ENCODE data around the gene SLC37A3. TPM values are rescaled to one million over a fixed set of nuclear protein-coding genes. Genes with fewer than 3 reads are reported as not detected.
A peak's percentile ranks its signal among the peaks of the same experiment; 100 is the strongest.

Gene SLC37A3
- total RNA-seq, result 10 to 100 TPM; 47.5 to 55.5 TPM

DNA sequence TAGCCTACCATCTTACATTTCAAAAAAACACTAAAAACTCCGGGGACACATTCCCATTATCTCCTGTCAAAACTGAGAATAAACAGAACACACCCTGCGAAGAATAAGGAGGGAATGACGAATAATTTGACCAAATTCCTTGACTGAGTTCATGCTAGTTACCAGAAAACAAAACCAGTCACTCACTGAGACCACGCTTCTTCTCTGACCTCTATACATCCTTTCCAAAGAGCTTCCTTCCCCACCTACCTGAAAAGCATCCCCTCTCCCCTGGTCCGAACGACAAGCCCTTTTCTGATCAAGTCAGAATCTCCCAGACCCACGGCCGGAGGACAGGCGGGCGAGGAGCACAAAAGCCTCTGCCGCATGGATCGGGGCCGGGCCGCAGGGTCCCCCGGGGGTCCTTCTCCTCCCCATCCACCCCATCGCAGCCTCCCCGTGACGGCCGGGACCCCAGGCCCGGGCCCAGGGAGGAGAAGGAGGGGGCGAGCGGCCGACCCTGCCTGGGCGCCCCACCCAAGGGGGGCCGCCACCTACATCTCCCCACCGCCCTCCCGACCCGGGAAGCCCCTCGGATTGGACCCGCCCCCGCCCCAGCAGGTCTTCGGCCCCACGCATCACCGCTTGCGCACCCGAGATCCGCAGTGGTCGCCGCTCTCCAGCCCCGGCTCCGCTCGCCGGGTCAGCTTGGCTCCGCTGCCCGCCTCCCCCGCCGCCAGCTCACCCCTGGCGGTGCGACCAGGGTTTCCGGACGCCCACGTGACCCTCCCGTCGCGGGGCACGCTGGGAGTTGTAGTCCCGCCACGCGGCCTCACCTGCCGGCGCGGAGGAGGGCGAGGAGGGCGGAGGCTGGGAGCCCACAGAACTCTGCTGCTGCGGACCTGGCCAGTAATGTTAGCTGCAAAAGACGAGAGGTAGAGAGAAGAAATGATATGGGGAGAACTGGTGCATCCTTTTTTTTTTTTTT lies at the start of gene SLC37A3:
TSS of gene SLC37A3 (minus strand) at position 747 of the 967 bp plus-strand sequence. CDS start 16,004 bp downstream, outside the sequence.
- ChIA-PET CTCF (interaction anchor here (0.8 to 1.1 kb wide), 2 partner anchors 11 to 47 kb away, joined by 3 to 4 read pairs; no protein-coding TSS in a partner anchor), POLR2A (interaction anchor here (0.6 to 2.4 kb wide), 5 partner anchors 18 to 1633 kb away, joined by 3 to 13 read pairs (median 4); no protein-coding TSS in a partner anchor)
- H3K27ac Mint-ChIP-seq, result peak within 1 kb of the TSS; percentile 91
- peak; percentile 86 for ATAC-seq
- intact Hi-C loops (cut with DNase I, micrococcal nuclease), result loop anchor here in 1 of 2 experiments (1.0 to 10.0 kb wide), 6 partner anchors 22 to 1157 kb away; partner anchors contain the start of genes AGK, MKRN1, MRPS33 and NDUFB2
- peak; percentile 94 for DNase-seq
- no peaks in the 10 kb centered on the region for H3K9me3 Mint-ChIP-seq (ENCODE audit: low read depth)
- H3K4me3 Mint-ChIP-seq, result peak within 1 kb of the TSS; percentile 88
- H3K27me3 Mint-ChIP-seq, result no peaks in the 10 kb centered on the region
- H3K36me3 Mint-ChIP-seq (ENCODE audit: low read depth), result peaks cover 10% of the 10 kb centered on the region
- H3K4me1 Mint-ChIP-seq, result peaks cover 37% of the 10 kb centered on the region

- Mint-ChIP-seq H3K4me3 (no peak overlapping the region), H3K9me3 (ENCODE audit: low read depth) (no peaks in the 10 kb centered on the region), H3K4me1 (peaks cover 18% of the 10 kb centered on the region), H3K36me3 (ENCODE audit: low read depth) (peaks cover 3% of the 10 kb centered on the region), H3K27ac (no peak overlapping the region), H3K27me3 (no peaks in the 10 kb centered on the region)
- DNase-seq (no peak), ATAC-seq (no peak)
- intact Hi-C loops (cut with DNase I, micrococcal nuclease), result no loop called here
- ChIA-PET POLR2A (no interaction called here), CTCF (interaction anchor here (1.1 kb wide), 2 partner anchors 30 to 72 kb away, joined by 3 to 6 read pairs; no protein-coding TSS in a partner anchor)
Measured at GRCh38 chr7:140447841-140448240, 49.5 kb upstream of the SLC37A3 start.

- Mint-ChIP-seq H3K27me3 (no peaks in the 10 kb centered on the region), H3K36me3 (ENCODE audit: low read depth) (no peaks in the 10 kb centered on the region), H3K27ac (no peak overlapping the region), H3K4me3 (no peak overlapping the region), H3K9me3 (ENCODE audit: low read depth) (no peaks in the 10 kb centered on the region), H3K4me1 (peaks cover 14% of the 10 kb centered on the region)
- intact Hi-C loops (cut with DNase I, micrococcal nuclease), result no loop called here
- ChIA-PET CTCF (interaction anchor here (1.1 kb wide), 1 partner anchor 70 kb away, joined by 3 read pairs; no protein-coding TSS in a partner anchor), POLR2A (no interaction called here)
- ATAC-seq (no peak), DNase-seq (no peak)
Measured at GRCh38 chr7:140446467-140446866, 48.1 kb upstream of the SLC37A3 start.

DNA sequence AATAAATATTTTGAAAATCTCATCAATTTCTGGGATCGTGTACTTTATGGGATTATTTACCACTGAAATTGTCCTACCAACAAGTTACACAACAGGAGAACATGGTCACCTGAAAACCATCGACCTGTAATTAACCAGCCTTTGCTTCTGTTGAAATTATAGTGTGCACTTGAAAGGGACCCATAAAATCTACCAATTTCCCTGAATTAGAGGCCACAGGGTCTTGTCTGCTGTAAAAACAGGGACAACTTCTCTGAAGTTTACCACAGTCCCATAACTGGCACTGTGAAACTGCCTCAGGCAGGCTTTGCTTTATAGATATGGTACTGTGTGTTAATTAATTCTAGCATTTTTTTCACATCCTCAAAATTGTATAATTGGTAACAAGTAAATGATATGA lies 43.2 kb upstream of the SLC37A3 start:
- no peaks in the 10 kb centered on the region for H3K27me3 Mint-ChIP-seq
- H3K36me3 Mint-ChIP-seq (ENCODE audit: low read depth), result no peaks in the 10 kb centered on the region
- no peak overlapping the region for H3K27ac Mint-ChIP-seq
- no peak overlapping the region for H3K4me3 Mint-ChIP-seq
- ATAC-seq (no peak), DNase-seq (no peak)
- POLR2A ChIA-PET, result no interaction called here
- H3K9me3 Mint-ChIP-seq (ENCODE audit: low read depth), result no peaks in the 10 kb centered on the region
- CTCF ChIA-PET, result no interaction called here
- peaks cover 10% of the 10 kb centered on the region for H3K4me1 Mint-ChIP-seq
- intact Hi-C loops (cut with DNase I, micrococcal nuclease), result loop anchor here in 1 of 2 experiments (5.0 kb wide), 1 partner anchor 84 kb away; no protein-coding TSS in a partner anchor

DNA sequence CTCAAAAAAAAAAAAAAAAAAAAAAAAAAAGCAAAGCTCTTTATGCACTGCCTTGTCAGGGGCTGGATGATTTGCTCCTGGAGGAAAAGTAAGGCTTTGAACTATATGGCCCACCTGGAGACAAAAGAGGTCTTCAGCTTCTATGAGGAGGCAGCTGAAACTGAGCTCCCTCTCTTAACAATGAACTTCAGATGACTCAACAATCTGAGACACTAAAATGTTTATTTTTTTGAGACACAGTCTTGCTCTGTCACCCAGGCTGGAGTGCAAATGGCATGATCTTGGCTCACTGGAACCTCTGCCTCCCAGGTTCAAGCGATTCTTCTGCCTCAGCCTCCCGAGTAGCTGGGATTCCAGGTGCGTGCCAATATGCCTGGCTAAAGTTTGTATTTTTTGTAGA lies 42.3 kb upstream of the SLC37A3 start:
- no peak overlapping the region for H3K27ac Mint-ChIP-seq
- H3K9me3 Mint-ChIP-seq (ENCODE audit: low read depth), result no peaks in the 10 kb centered on the region
- ATAC-seq (no peak), DNase-seq (no peak)
- peaks cover 2% of the 10 kb centered on the region for H3K27me3 Mint-ChIP-seq
- H3K36me3 Mint-ChIP-seq (ENCODE audit: low read depth), result no peaks in the 10 kb centered on the region
- peaks cover 10% of the 10 kb centered on the region for H3K4me1 Mint-ChIP-seq
- ChIA-PET POLR2A (interaction anchor here (1.3 kb wide), 1 partner anchor 81 kb away, joined by 3 read pairs; no protein-coding TSS in a partner anchor), CTCF (interaction anchor here (0.9 to 1.4 kb wide), 2 partner anchors 22 to 52 kb away, joined by 3 to 5 read pairs; no protein-coding TSS in a partner anchor)
- no peak overlapping the region for H3K4me3 Mint-ChIP-seq
- intact Hi-C loops (cut with DNase I, micrococcal nuclease), result loop anchor here in 1 of 2 experiments (5.0 kb wide), 1 partner anchor 83 kb away; no protein-coding TSS in a partner anchor

DNA sequence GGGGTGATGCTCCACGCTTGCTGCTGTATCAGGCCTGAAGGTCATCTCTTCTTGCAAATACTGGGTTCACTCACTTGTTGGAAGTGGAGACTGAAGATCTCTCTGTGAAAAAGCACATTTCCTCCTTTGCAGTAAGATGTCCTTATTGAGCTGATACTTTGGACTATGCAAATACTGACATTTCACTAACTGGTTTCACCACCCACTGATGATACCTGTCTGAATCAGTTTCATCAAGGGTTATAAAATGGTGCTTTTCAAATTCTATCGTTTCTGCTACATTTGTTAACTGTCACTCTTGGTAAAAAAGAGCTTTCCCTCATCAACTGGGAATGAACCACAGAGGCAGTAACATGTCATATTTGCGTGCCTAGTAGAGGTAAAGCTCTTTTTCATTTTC lies 41.0 kb upstream of the SLC37A3 start:
- DNase-seq, result no peak
- Mint-ChIP-seq H3K27me3 (peaks cover 2% of the 10 kb centered on the region), H3K4me1 (peaks cover 10% of the 10 kb centered on the region), H3K36me3 (ENCODE audit: low read depth) (no peaks in the 10 kb centered on the region), H3K4me3 (no peak overlapping the region), H3K9me3 (ENCODE audit: low read depth) (no peaks in the 10 kb centered on the region), H3K27ac (peak overlapping the region; percentile 77)
- intact Hi-C loops (cut with DNase I, micrococcal nuclease), result loop anchor here in 1 of 2 experiments (5.0 kb wide), 1 partner anchor 37 kb away; the partner anchor contains the start of gene RAB19
- peak; percentile 80 for ATAC-seq
- ChIA-PET CTCF (interaction anchor here (0.5 to 1.6 kb wide), 8 partner anchors 40 to 84 kb away, joined by 3 to 7 read pairs (median 3); partner anchors contain the start of gene MKRN1), POLR2A (interaction anchor here (0.5 to 1.3 kb wide), 5 partner anchors 10 to 80 kb away, joined by 3 to 4 read pairs (median 3); partner anchors contain the start of gene SLC37A3)

GRCh38 chr7:140435252-140435895 lies 37.0 kb upstream of the SLC37A3 start:
- ATAC-seq (no peak), DNase-seq (no peak)
- intact Hi-C loops (cut with DNase I, micrococcal nuclease), result loop anchor here in 1 of 2 experiments (5.0 kb wide), 1 partner anchor 33 kb away; the partner anchor contains the start of gene RAB19
- Mint-ChIP-seq H3K27ac (no peak overlapping the region), H3K27me3 (peaks cover 2% of the 10 kb centered on the region), H3K4me1 (peaks cover 8% of the 10 kb centered on the region), H3K9me3 (ENCODE audit: low read depth) (no peaks in the 10 kb centered on the region), H3K36me3 (ENCODE audit: low read depth) (no peaks in the 10 kb centered on the region), H3K4me3 (no peak overlapping the region)
- CTCF ChIA-PET, result interaction anchor here (0.7 kb wide), 2 partner anchors 22 to 42 kb away, joined by 4 to 5 read pairs; no protein-coding TSS in a partner anchor
- POLR2A ChIA-PET, result no interaction called here

- Mint-ChIP-seq H3K4me3 (no peak overlapping the region), H3K4me1 (no peaks in the 10 kb centered on the region), H3K9me3 (ENCODE audit: low read depth) (no peaks in the 10 kb centered on the region), H3K27me3 (peaks cover 2% of the 10 kb centered on the region), H3K36me3 (ENCODE audit: low read depth) (no peaks in the 10 kb centered on the region), H3K27ac (no peak overlapping the region)
- POLR2A ChIA-PET, result interaction anchor here (0.7 kb wide), 1 partner anchor 201 kb away, joined by 3 read pairs; no protein-coding TSS in a partner anchor
- ATAC-seq, result no peak
- intact Hi-C loops (cut with DNase I, micrococcal nuclease), result no loop called here
- no peak for DNase-seq
- CTCF ChIA-PET, result interaction anchor here (0.7 kb wide), 1 partner anchor 11 kb away, joined by 3 read pairs; no protein-coding TSS in a partner anchor
Measured at GRCh38 chr7:140433396-140433795, 35.1 kb upstream of the SLC37A3 start.

GRCh38 chr7:140426130-140426529 lies 27.8 kb upstream of the SLC37A3 start:
- ChIA-PET POLR2A (no interaction called here), CTCF (no interaction called here)
- intact Hi-C loops (cut with DNase I, micrococcal nuclease), result no loop called here
- Mint-ChIP-seq H3K9me3 (ENCODE audit: low read depth) (no peaks in the 10 kb centered on the region), H3K4me1 (no peaks in the 10 kb centered on the region), H3K27me3 (no peaks in the 10 kb centered on the region), H3K4me3 (no peak overlapping the region), H3K36me3 (ENCODE audit: low read depth) (peaks cover 4% of the 10 kb centered on the region), H3K27ac (no peak overlapping the region)
- DNase-seq, result no peak
- no peak for ATAC-seq

- peaks cover 4% of the 10 kb centered on the region for H3K36me3 Mint-ChIP-seq (ENCODE audit: low read depth)
- H3K9me3 Mint-ChIP-seq (ENCODE audit: low read depth), result no peaks in the 10 kb centered on the region
- H3K4me1 Mint-ChIP-seq, result no peaks in the 10 kb centered on the region
- no peaks in the 10 kb centered on the region for H3K27me3 Mint-ChIP-seq
- ChIA-PET CTCF (interaction anchor here (1.4 kb wide), 1 partner anchor 9 kb away, joined by 4 read pairs; no protein-coding TSS in a partner anchor), POLR2A (interaction anchor here (0.6 to 0.7 kb wide), 2 partner anchors 11 to 39 kb away, joined by 4 read pairs; no protein-coding TSS in a partner anchor)
- DNase-seq (no peak), ATAC-seq (no peak)
- H3K4me3 Mint-ChIP-seq, result no peak overlapping the region
- no peak overlapping the region for H3K27ac Mint-ChIP-seq
- intact Hi-C loops (cut with DNase I, micrococcal nuclease), result no loop called here
Measured at GRCh38 chr7:140425718-140426117, 27.4 kb upstream of the SLC37A3 start.

DNA sequence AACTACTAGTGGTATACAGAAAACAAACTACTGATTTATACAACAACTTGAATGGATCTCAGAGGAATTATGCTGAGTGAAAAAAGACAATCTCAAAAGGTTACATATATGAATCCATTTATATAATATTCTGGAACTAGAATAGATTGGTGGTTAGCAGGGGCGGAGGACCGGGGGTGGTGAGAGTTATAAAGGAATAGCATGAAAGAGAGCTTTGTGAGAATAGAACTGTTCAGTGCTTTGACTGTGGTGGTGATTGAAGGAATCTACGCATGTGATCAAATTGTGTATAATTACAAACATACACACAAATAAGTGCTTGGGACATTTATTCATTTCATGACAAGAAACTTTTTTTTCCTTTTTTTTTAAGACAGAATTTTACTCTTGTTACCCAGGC lies 25.2 kb upstream of the SLC37A3 start:
- ATAC-seq, result no peak
- H3K27ac Mint-ChIP-seq, result no peak overlapping the region
- no peaks in the 10 kb centered on the region for H3K9me3 Mint-ChIP-seq (ENCODE audit: low read depth)
- ChIA-PET POLR2A (no interaction called here), CTCF (interaction anchor here (0.6 kb wide), 2 partner anchors 46 to 93 kb away, joined by 3 to 4 read pairs; no protein-coding TSS in a partner anchor)
- H3K36me3 Mint-ChIP-seq (ENCODE audit: low read depth), result peaks cover 4% of the 10 kb centered on the region
- DNase-seq, result no peak
- no peaks in the 10 kb centered on the region for H3K27me3 Mint-ChIP-seq
- H3K4me3 Mint-ChIP-seq, result no peak overlapping the region
- peaks cover 2% of the 10 kb centered on the region for H3K4me1 Mint-ChIP-seq
- intact Hi-C loops (cut with DNase I, micrococcal nuclease), result no loop called here
